ENCODE data around the gene SET.
"Not testable (repeated sequence)": the region's sequence is repeated elsewhere in the genome, so short reads cannot be mapped to it uniquely, and the experiment has no call there.

The SET gene

GRCh38 chr9:128687453-128687852, 1.6 kb upstream of the SET start:
- DNase-seq (ENCODE audit: low spot score), result no peak

GRCh38 chr9:128689293-128689774, 312 bp downstream of the SET start:
- no peak for DNase-seq (ENCODE audit: low spot score)

- peak; percentile 84 for DNase-seq (ENCODE audit: low spot score)
These were observed 1.0 kb downstream of the SET start for GRCh38 chr9:128689820-128690683.

- DNase-seq (ENCODE audit: low spot score), result no peak
These were observed 1.6 kb downstream of the SET start for GRCh38 chr9:128690684-128691034.

GRCh38 chr9:128693738-128694137, 4.7 kb downstream of the SET start:
- DNase-seq (ENCODE audit: low spot score), result not testable (repeated sequence)

- DNase-seq (ENCODE audit: low spot score), result no peak
These were observed 5.3 kb downstream of the SET start for GRCh38 chr9:128694344-128694743.

GRCh38 chr9:128696923-128697707, 8.1 kb downstream of the SET start:
- DNase-seq (ENCODE audit: low spot score), result no peak

- not testable (repeated sequence) for DNase-seq (ENCODE audit: low spot score)
These were observed 10.2 kb downstream of the SET start for GRCh38 chr9:128699096-128699795.

GRCh38 chr9:128701227-128701854, 12.3 kb downstream of the SET start:
- DNase-seq (ENCODE audit: low spot score), result no peak

GRCh38 chr9:128702445-128702948, 13.5 kb downstream of the SET start, which contains the start of gene PKN3:
Gene PKN3, plus strand, starts transcription at chr9:128702503. Its CDS starts 413 bp downstream, at chr9:128702916.
- DNase-seq (ENCODE audit: low spot score), result peak; percentile 93

GRCh38 chr9:128702949-128703615, 14.1 kb downstream of the SET start:
- DNase-seq (ENCODE audit: low spot score), result no peak

- DNase-seq (ENCODE audit: low spot score), result no peak
These were observed 14.8 kb downstream of the SET start for GRCh38 chr9:128703616-128704355.

- DNase-seq (ENCODE audit: low spot score), result no peak
These were observed 15.3 kb downstream of the SET start for GRCh38 chr9:128704356-128704670.

- no peak for DNase-seq (ENCODE audit: low spot score)
These were observed 16.3 kb downstream of the SET start for GRCh38 chr9:128705051-128705965.

GRCh38 chr9:128706045-128706444, 17.0 kb downstream of the SET start:
- no peak for DNase-seq (ENCODE audit: low spot score)

GRCh38 chr9:128706671-128707381, 17.8 kb downstream of the SET start:
- DNase-seq (ENCODE audit: low spot score), result no peak

GRCh38 chr9:128707446-128707845, 18.4 kb downstream of the SET start:
- DNase-seq (ENCODE audit: low spot score), result no peak

GRCh38 chr9:128712451-128713410, 23.7 kb downstream of the SET start:
- DNase-seq (ENCODE audit: low spot score), result no peak
